Esophagus squamous epithelium (tissue), 4 donors: ENCODE measurements around the gene FAM9C.

Experiments used
- CTCF ChIP-seq, 6 experiments: fragments of 450-650 bp in 4 of 6; fragments of 200-600 bp in 2 of 6; sonication (generic) in 2 of 6; IDR thresholded peaks; one replicate each; pipeline ENCODE4 v1.5.1; 2016 to 2019; ENCODE audit warnings: antibody characterized with exemption in 6 of 6, mild to moderate bottlenecking in 4 of 6, moderate library complexity in 4 of 6
- POLR2A ChIP-seq, 4 donors: fragments of 450-650 bp; IDR thresholded peaks; one replicate each; pipeline ENCODE4 v1.6.1; 2017; ENCODE audit warnings: antibody characterized with exemption in 4 of 4, mild to moderate bottlenecking in 4 of 4, moderate library complexity in 3 of 4

GRCh38 chrX:13081395-13082205, 37.2 kb upstream of the FAM9C start:
- no peak for TF ChIP-seq CTCF (IDR thresholded peaks at IDR 0.05)
- TF ChIP-seq POLR2A (IDR thresholded peaks at IDR 0.05), result no peak
